ENCODE measurements around the gene WDR76.

DNA sequence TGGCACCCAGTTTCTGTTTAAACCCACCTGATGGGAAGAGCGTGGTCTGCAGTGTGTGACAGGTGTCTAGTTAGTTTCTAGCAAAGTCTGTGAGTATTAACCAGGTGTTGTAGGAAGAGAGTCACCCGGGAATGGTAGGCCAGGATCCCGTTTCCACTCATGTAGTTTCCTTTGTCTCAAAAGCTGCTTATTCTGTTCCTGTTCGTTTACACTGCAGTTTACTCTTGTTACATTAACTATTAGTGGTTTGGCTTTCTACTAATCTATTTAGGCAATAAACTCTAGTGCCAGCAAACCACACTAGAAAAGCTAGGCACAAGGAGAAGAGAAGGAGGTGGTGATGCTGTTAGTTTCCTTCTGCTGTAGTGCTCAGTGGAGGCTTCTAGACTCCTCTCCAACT, 32.7 kb downstream of the WDR76 start:
- no peak for TF ChIP-seq GATA2 (IDR thresholded peaks at IDR 0.05; ENCODE audit: low read depth, low read length)
- no peak for TF ChIP-seq GATA3 (IDR thresholded peaks at IDR 0.05; ENCODE audit: low read depth, low read length)

Data from SH-SY5Y (cell line).